B cell (primary cell): ENCODE results near the gene TEX14. TPM values are rescaled to one million over a fixed set of nuclear protein-coding genes. Genes with fewer than 3 reads are reported as not detected.
"Not testable (repeated sequence)": the region's sequence is repeated elsewhere in the genome, so short reads cannot be mapped to it uniquely, and the experiment has no call there.

Experiments used
- ATAC-seq: fragments of 200-7000 bp; cut with Tn5 transposase; one replicate; pipeline ENCODE4 v1.10.0; 2021; ENCODE audit warnings: low read depth, mild to moderate bottlenecking, moderate number of reproducible peaks, moderate library complexity
- CTCF ChIA-PET: fragments of 350-600 bp; sonication (Branson Sonifier 250); formaldehyde crosslinking; loops from one replicate; lab custom pipeline; 2021; ENCODE audit warnings: antibody characterized with exemption, inconsistent platforms; lab: Charles Lee
- POLR2A ChIA-PET: fragments of 350-600 bp; sonication (Branson Sonifier 250); formaldehyde crosslinking; loops from one replicate; lab custom pipeline; 2021; ENCODE audit warnings: antibody characterized with exemption; lab: Charles Lee
- DNase-seq: peaks from one replicate; pipeline ENCODE4 v3.0.0; 2013
- H2AFZ ChIP-seq: 2 replicates; pipeline ENCODE4 v1.6.1; 2012; ENCODE audit warnings: mild to moderate bottlenecking, low read depth, low read length; ENCODE audit not compliant: insufficient read depth, poor library complexity, severe bottlenecking
- H3K27ac ChIP-seq, 2 donors: 1 replicate in 1 of 2; 2 replicates in 1 of 2; pipeline ENCODE4 v1.5.1; 2012 to 2013; ENCODE audit warnings: low read length in 2 of 2, mild to moderate bottlenecking in 2 of 2, moderate library complexity in 1 of 2
- H3K27me3 ChIP-seq, 4 experiments: fragments of 200-600 bp in 1 of 4; sonication (generic) in 1 of 4; replicated peaks in 1 of 4; 1 replicate in 2 of 4; 2 replicates in 2 of 4; pipeline versions ENCODE4 v1.6.1 to v1.7.0; 2013 to 2016; ENCODE audit warnings: low read length in 3 of 4, mild to moderate bottlenecking in 2 of 4, mixed read lengths in 1 of 4, moderate library complexity in 1 of 4; ENCODE audit not compliant: insufficient read depth in 4 of 4, control insufficient read depth in 3 of 4; ENCODE audit errors: control extremely low read depth in 1 of 4
- H3K36me3 ChIP-seq, 2 experiments: replicated peaks in 1 of 2; 1 replicate in 1 of 2; 2 replicates in 1 of 2; pipeline versions ENCODE4 v1.6.1 to v1.7.1; 2013; ENCODE audit warnings: low read length in 1 of 2; ENCODE audit not compliant: insufficient read depth in 2 of 2, control insufficient read depth in 1 of 2; ENCODE audit errors: control extremely low read depth in 1 of 2, extremely low read depth in 1 of 2
- H3K4me1 ChIP-seq, 2 donors: fragments of 200-600 bp in 1 of 2; sonication (generic) in 1 of 2; 1 replicate in 1 of 2; 2 replicates in 1 of 2; pipeline versions ENCODE4 v1.5.1 to v1.6.1; 2013 to 2017; ENCODE audit warnings: low read length in 2 of 2; ENCODE audit not compliant: control insufficient read depth in 2 of 2, insufficient read depth in 2 of 2
- H3K4me2 ChIP-seq: replicated peaks from 2 replicates; pipeline ENCODE3; 2012; ENCODE audit warnings: mild to moderate bottlenecking, low read depth, low read length; ENCODE audit not compliant: poor library complexity, severe bottlenecking
- H3K4me3 ChIP-seq, 5 experiments: fragments of 200-600 bp in 1 of 5; sonication (generic) in 1 of 5; 1 replicate in 3 of 5; 2 replicates in 2 of 5; pipeline versions ENCODE4 v1.5.1 to v1.7.0; 2011 to 2016; ENCODE audit warnings: low read length in 4 of 5, mild to moderate bottlenecking in 4 of 5, low read depth in 2 of 5, control low read depth in 1 of 5, moderate library complexity in 1 of 5; ENCODE audit not compliant: insufficient read depth in 1 of 5; ENCODE audit errors: control extremely low read depth in 1 of 5, extremely low read depth in 1 of 5
- H3K79me2 ChIP-seq: fragments of 200-600 bp; sonication (generic); one replicate; pipeline ENCODE4 v1.6.0; 2016; ENCODE audit warnings: low read length; ENCODE audit not compliant: control insufficient read depth, insufficient read depth
- H3K9ac ChIP-seq: fragments of 200-600 bp; sonication (generic); 2 replicates; pipeline ENCODE4 v1.6.1; 2017; ENCODE audit warnings: mild to moderate bottlenecking, low read length, moderate library complexity
- H3K9me3 ChIP-seq, 3 donors: one replicate each; pipeline versions ENCODE4 v1.6.1 to v1.7.1; 2013; ENCODE audit warnings: low read length in 2 of 3; ENCODE audit not compliant: control insufficient read depth in 2 of 3, insufficient read depth in 1 of 3; ENCODE audit errors: control extremely low read depth in 1 of 3
- H4K20me1 ChIP-seq: 2 replicates; pipeline ENCODE4 v1.6.0; 2012; ENCODE audit warnings: mild to moderate bottlenecking, low read length; ENCODE audit not compliant: insufficient read depth, control insufficient read depth, poor library complexity, severe bottlenecking
- H3K27ac Mint-ChIP-seq: one replicate; pipeline ENCODE4 v1.8.0; 2021; ENCODE audit warnings: mixed read lengths
- H3K27me3 Mint-ChIP-seq: one replicate; pipeline ENCODE4 v1.8.0; 2021; ENCODE audit warnings: mixed read lengths
- H3K4me1 Mint-ChIP-seq: one replicate; pipeline ENCODE4 v1.8.0; 2021; ENCODE audit warnings: mixed read lengths
- H3K4me3 Mint-ChIP-seq: one replicate; pipeline ENCODE4 v1.8.0; 2021; ENCODE audit warnings: mixed read lengths
- H3K9me3 Mint-ChIP-seq: one replicate; pipeline ENCODE4 v1.8.0; 2022; ENCODE audit warnings: mixed read lengths; ENCODE audit not compliant: insufficient read depth
- CTCF ChIP-seq: fragments of 200-600 bp; IDR thresholded peaks from one replicate; pipeline ENCODE4 v1.8.0; 2022; ENCODE audit warnings: antibody characterized with exemption, mild to moderate bottlenecking
- EZH2 ChIP-seq: IDR thresholded peaks from 2 replicates; pipeline ENCODE4 v1.6.1; 2012; ENCODE audit warnings: borderline replicate concordance, low read depth, mild to moderate bottlenecking, moderate library complexity, low read length; ENCODE audit not compliant: insufficient read depth, poor library complexity, severe bottlenecking
- WGBS: methylation state at CpG from one replicate; pipeline ENCODE4 v1.1.5; 2013; ENCODE audit warnings: missing lambda C conversion rate; ENCODE audit not compliant: insufficient coverage; 5-methylcytosine and 5-hydroxymethylcytosine counted together
- intact Hi-C: fragments of 100-400 bp; cut with micrococcal nuclease; formaldehyde crosslinking; loops from one replicate; pipeline ENCODE4 v1.10.0; 2022
- polyA plus RNA-seq: library from polyadenylated mRNA; depleted of rRNA; stranded (reverse); fragments of >200 nt; gene quantifications from 2 replicates; pipeline ENCODE4 v1.2.3, GENCODE V29; 2012
- total RNA-seq, 2 donors: library from RNA; stranded (reverse); fragments of 120-200 nt in 1 of 2; gene quantifications; 1 replicate in 1 of 2; 2 replicates in 1 of 2; pipeline versions ENCODE4 v1.2.3 to v1.2.4, GENCODE V29; 2013 to 2022

Gene TEX14
- total and polyA plus RNA-seq, 2 donors (not counting 1 experiment from before 2014, with no cell fraction given) = 0.10 to 0.20 TPM

DNA sequence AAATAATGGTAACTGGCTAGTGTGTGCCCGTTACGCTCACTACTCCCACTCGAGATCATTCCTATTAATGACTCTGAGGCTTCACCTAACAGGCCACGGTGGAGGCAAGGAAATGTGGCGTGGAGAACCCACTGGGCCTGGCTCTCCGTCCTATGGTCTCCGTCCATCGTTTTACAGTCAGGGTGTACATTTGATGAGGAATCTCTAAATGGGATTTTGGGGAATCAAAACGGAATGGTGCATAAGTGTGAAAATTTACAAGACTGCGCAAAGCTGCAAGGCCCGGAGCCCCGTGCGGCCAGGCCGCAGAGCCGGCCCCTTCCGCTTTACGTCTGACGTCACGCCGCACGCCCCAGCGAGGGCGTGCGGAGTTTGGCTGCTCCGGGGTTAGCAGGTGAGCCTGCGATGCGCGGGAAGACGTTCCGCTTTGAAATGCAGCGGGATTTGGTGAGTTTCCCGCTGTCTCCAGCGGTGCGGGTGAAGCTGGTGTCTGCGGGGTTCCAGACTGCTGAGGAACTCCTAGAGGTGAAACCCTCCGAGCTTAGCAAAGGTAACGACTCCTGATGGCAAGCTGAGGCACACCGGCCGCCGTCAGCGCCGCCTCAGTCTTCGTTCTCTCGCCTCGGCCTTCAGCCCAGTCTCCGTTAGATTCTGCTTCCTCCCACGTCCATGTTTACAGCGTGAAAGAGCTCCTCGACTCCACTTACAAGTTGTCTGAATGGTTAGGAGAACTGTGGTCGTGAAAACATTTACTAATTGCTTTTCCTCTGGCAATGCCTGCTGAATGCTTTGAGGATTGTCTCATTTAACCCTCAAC is 602 bp upstream of the TEX14 start, which contains the start of gene RAD51C:
Gene RAD51C, plus strand, starts transcription at position 364 of the 817 bp plus-strand sequence. Its CDS starts 42 bp downstream, at position 406.
- ChIA-PET CTCF (interaction anchor here (0.6 to 2.5 kb wide), 9 partner anchors 13 to 312 kb away, joined by 3 to 11 read pairs (median 4); no protein-coding TSS in a partner anchor), POLR2A (interaction anchor here (0.6 to 1.7 kb wide), 3 partner anchors 61 to 174 kb away, joined by 3 to 9 read pairs (median 4); no protein-coding TSS in a partner anchor)
- Histone ChIP-seq H3K4me3 (peak within 1 kb of the TSS; percentile 64 to 88 (median 81)), H3K36me3 (peaks cover 0 to 10% of the 10 kb centered on the region in 2 experiments), H3K79me2 (peaks cover 30% of the 10 kb centered on the region), H3K4me2 (peak within 1 kb of the TSS; percentile 77), H3K4me1 (peaks cover 14 to 17% of the 10 kb centered on the region in 2 donors), H3K27ac (peak within 1 kb of the TSS; percentile 66 to 70), H3K9me3 (peaks cover 0 to 8% (median 0%) of the 10 kb centered on the region in 3 donors), H3K9ac (peak within 1 kb of the TSS; percentile 70), H2AFZ (peak within 1 kb of the TSS; percentile 96), H3K27me3 (no peaks in the 10 kb centered on the region), H4K20me1 (no peaks in the 10 kb centered on the region)
- WGBS = 14% methylated on average over 36 of the region's 50 CpGs
- H3K27me3 Mint-ChIP-seq = no peaks in the 10 kb centered on the region
- DNase-seq = peak; percentile 92
- H3K4me1 Mint-ChIP-seq = peaks cover 24% of the 10 kb centered on the region
- ATAC-seq = peak; percentile 99
- intact Hi-C loops = loop anchor here (1.0 to 10.0 kb wide), 4 partner anchors 33 to 174 kb away; no protein-coding TSS in a partner anchor
- H3K9me3 Mint-ChIP-seq = no peaks in the 10 kb centered on the region
- H3K27ac Mint-ChIP-seq = peak within 1 kb of the TSS; percentile 95
- H3K4me3 Mint-ChIP-seq = peak within 1 kb of the TSS; percentile 90
- TF ChIP-seq CTCF = no peak
- TF ChIP-seq EZH2 = no peak

DNA sequence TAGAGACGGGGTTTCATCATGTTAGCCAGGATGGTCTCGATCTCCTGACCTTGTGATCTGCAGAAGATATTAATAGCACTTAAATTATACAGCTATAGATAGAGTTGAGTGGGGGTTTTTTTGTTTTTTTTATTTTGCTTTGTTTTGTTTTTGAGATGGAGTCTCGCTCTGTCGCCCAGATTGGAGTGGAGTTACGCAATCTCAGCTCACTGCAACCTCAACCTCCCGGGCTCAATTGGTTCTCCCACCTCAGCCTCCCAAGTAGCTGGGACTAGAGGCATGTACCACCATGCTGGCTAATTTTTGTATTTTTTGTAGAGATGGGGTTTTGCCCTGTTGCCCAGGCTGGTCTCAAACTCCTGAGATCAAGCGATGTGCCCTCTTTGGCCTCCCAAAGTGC is 1.8 kb downstream of the TEX14 start:
- H3K27ac Mint-ChIP-seq, H3K4me3 Mint-ChIP-seq, H2AFZ ChIP-seq, H3K9ac ChIP-seq, H3K36me3 ChIP-seq, H3K27me3 ChIP-seq, H3K4me3 ChIP-seq, H3K9me3 Mint-ChIP-seq, DNase-seq, H4K20me1 ChIP-seq, H3K27ac ChIP-seq, H3K27me3 Mint-ChIP-seq, POLR2A ChIA-PET, H3K9me3 ChIP-seq, ATAC-seq, H3K4me2 ChIP-seq: not testable (repeated sequence)
- CTCF ChIA-PET = interaction anchor here (1.1 to 1.5 kb wide), 2 partner anchors 30 to 316 kb away, joined by 3 read pairs; no protein-coding TSS in a partner anchor
- intact Hi-C loops = loop anchor here (5.0 to 10.0 kb wide), 2 partner anchors 105 to 158 kb away; no protein-coding TSS in a partner anchor
- Histone ChIP-seq H3K4me1 (peaks cover 14 to 17% of the 10 kb centered on the region in 2 donors), H3K79me2 (peaks cover 24% of the 10 kb centered on the region)
- peaks cover 19% of the 10 kb centered on the region for H3K4me1 Mint-ChIP-seq
- WGBS = 100% methylated on average over 1 of the region's 7 CpGs
